PFSK-1 (cell line): Measurements from ENCODE around the gene IRF6.

Experiments used
- FOXP2 ChIP-seq: optimal IDR thresholded peaks from 2 replicates; pipeline ENCODE3; 2011; ENCODE audit warnings: borderline replicate concordance, control low read depth, inconsistent platforms; ENCODE audit not compliant: insufficient read depth; ENCODE audit errors: extremely low read length, extremely low read depth
- REST ChIP-seq, 2 experiments: IDR thresholded peaks; 2 replicates each; pipeline versions ENCODE4 v1.6.1 to v1.8.0; 2011 to 2012; ENCODE audit warnings: low read depth in 2 of 2, low read length in 2 of 2, control low read depth in 1 of 2, inconsistent platforms in 1 of 2, mild to moderate bottlenecking in 1 of 2, moderate library complexity in 1 of 2; ENCODE audit not compliant: insufficient read depth in 1 of 2
- SIN3A ChIP-seq: IDR thresholded peaks from 2 replicates; pipeline ENCODE4 v1.6.1; 2012; ENCODE audit warnings: mild to moderate bottlenecking, low read length, moderate library complexity, borderline replicate concordance; ENCODE audit not compliant: insufficient read depth
- TAF1 ChIP-seq: IDR thresholded peaks from 2 replicates; pipeline ENCODE4 v1.6.1; 2012; ENCODE audit warnings: low read length, control low read depth, borderline replicate concordance; ENCODE audit not compliant: insufficient read depth

- no peak for TF ChIP-seq SIN3A
- TF ChIP-seq REST (IDR thresholded peaks at IDR 0.05; ENCODE audit: insufficient read depth in 1 of 2, low read depth in 2 of 2, low read length in 2 of 2), result no peak
- TF ChIP-seq FOXP2, result no peak
- no peak for TF ChIP-seq TAF1
Measured at GRCh38 chr1:209805341-209805781, 581 bp downstream of the IRF6 start.
